Neural progenitor cell (in vitro differentiated cells): Measurements from ENCODE around the gene TMEM203. TPM values are rescaled to one million over a fixed set of nuclear protein-coding genes. Genes with fewer than 3 reads are reported as not detected.

Source experiments
- DNase-seq: peaks from one replicate; pipeline ENCODE4 v3.0.0-alpha.2; 2016; ENCODE audit warnings: low spot score
- H2AFZ ChIP-seq: fragments of 200-600 bp; sonication (generic); replicated peaks from 2 replicates; pipeline ENCODE4 v1.6.1; 2016; ENCODE audit warnings: antibody characterized with exemption
- H3F3A ChIP-seq: fragments of 200-600 bp; sonication (generic); 2 replicates; pipeline ENCODE4 v1.6.1; 2016; ENCODE audit warnings: antibody characterized with exemption, low read depth
- H3K27ac ChIP-seq: fragments of 200-600 bp; sonication (generic); 2 replicates; pipeline ENCODE4 v1.5.1; 2016; ENCODE audit warnings: mild to moderate bottlenecking
- H3K27me3 ChIP-seq: fragments of 200-600 bp; sonication (generic); 2 replicates; pipeline ENCODE4 v1.6.1; 2016; ENCODE audit warnings: mild to moderate bottlenecking, moderate library complexity
- H3K36me3 ChIP-seq: fragments of 200-600 bp; sonication (generic); 2 replicates; pipeline ENCODE4 v1.5.1; 2016
- H3K4me1 ChIP-seq: fragments of 200-600 bp; sonication (generic); 2 replicates; pipeline ENCODE4 v1.6.1; 2016; ENCODE audit warnings: mixed run types
- H3K4me2 ChIP-seq: fragments of 200-600 bp; sonication (generic); 2 replicates; pipeline ENCODE4 v1.6.1; 2016
- H3K4me3 ChIP-seq: fragments of 200-600 bp; sonication (generic); 2 replicates; pipeline ENCODE4 v1.5.1; 2016
- H3K79me2 ChIP-seq: fragments of 200-600 bp; sonication (generic); 2 replicates; pipeline ENCODE4 v1.6.1; 2016; ENCODE audit warnings: low read depth
- H3K9ac ChIP-seq: fragments of 200-600 bp; sonication (generic); 2 replicates; pipeline ENCODE4 v1.6.1; 2016
- H3K9me3 ChIP-seq: fragments of 200-600 bp; sonication (generic); 2 replicates; pipeline ENCODE4 v1.5.1; 2016; ENCODE audit warnings: low read depth
- H4K20me1 ChIP-seq: fragments of 200-600 bp; sonication (generic); 2 replicates; pipeline ENCODE4 v1.6.1; 2016; ENCODE audit warnings: low read depth
- H3K27ac Mint-ChIP-seq: 3 replicates; pipeline ENCODE4 v1.8.0; 2021; ENCODE audit warnings: mixed read lengths
- H3K27me3 Mint-ChIP-seq: 2 replicates; pipeline ENCODE4 v1.8.0; 2022; ENCODE audit warnings: low read depth, mild to moderate bottlenecking, inconsistent platforms, moderate library complexity, mixed read lengths; ENCODE audit not compliant: insufficient read depth
- H3K36me3 Mint-ChIP-seq: 3 replicates; pipeline ENCODE4 v1.8.0; 2021; ENCODE audit warnings: mixed read lengths
- H3K4me1 Mint-ChIP-seq: 3 replicates; pipeline ENCODE4 v1.8.0; 2021; ENCODE audit warnings: mixed read lengths
- H3K4me3 Mint-ChIP-seq: 3 replicates; pipeline ENCODE4 v1.8.0; 2021; ENCODE audit warnings: mild to moderate bottlenecking, moderate library complexity, mixed read lengths
- H3K9me3 Mint-ChIP-seq: 3 replicates; pipeline ENCODE4 v1.8.0; 2020; ENCODE audit warnings: mixed read lengths
- EZH2 ChIP-seq: fragments of 200-600 bp; sonication (generic); IDR thresholded peaks from 2 replicates; pipeline ENCODE4 v1.6.1; 2017; ENCODE audit warnings: antibody characterized with exemption, mild to moderate bottlenecking, moderate library complexity
- EZH2phosphoT487 ChIP-seq: fragments of 200-600 bp; sonication (generic); IDR thresholded peaks from 2 replicates; pipeline ENCODE4 v1.6.1; 2017; ENCODE audit warnings: antibody characterized with exemption
- total RNA-seq: library from RNA; depleted of rRNA; stranded (reverse); fragments of >200 nt; gene quantifications from 2 replicates; pipeline ENCODE4 v1.2.3, GENCODE V29; 2015; ENCODE audit warnings: low replicate concordance
- TF ChIP-seq, protein P1 (sequence below): fragments of 200-600 bp; sonication (generic); IDR thresholded peaks from 2 replicates; pipeline ENCODE4 v1.5.1; 2017; ENCODE audit warnings: antibody characterized with exemption, mild to moderate bottlenecking

Gene TMEM203
- total RNA-seq, 1 donor from 2014 or later: 21.6 TPM

DNA sequence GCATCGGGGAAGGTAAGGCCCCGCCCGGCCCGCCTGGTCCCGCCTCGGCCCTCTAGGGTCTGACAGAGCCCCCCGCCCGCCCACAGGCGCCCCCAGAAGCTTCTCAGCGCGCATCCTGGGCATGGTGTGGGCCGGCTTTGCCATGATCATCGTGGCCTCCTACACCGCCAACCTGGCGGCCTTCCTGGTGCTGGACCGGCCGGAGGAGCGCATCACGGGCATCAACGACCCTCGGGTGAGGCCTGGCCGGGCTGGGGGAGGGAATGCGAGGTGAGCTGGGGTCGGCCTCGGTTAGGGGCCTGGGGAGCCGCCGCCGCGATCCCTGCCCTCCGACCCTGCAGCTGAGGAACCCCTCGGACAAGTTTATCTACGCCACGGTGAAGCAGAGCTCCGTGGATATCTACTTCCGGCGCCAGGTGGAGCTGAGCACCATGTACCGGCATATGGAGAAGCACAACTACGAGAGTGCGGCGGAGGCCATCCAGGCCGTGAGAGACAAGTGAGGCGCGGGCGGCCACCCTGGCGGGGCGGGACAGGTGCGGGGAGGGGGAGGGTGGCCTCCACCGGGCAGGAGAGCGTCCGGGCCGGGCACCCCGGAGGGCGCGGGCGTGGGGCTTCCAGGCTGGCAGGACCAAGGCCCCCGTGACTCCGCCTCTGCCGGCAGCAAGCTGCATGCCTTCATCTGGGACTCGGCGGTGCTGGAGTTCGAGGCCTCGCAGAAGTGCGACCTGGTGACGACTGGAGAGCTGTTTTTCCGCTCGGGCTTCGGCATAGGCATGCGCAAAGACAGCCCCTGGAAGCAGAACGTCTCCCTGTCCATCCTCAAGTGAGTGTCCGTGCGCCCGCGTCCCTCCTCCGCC is 42.7 kb downstream of the TMEM203 start:
- Histone ChIP-seq H3K27me3 (peaks cover 100% of the 10 kb centered on the region), H3K4me3 (peak overlapping the region; percentile 32), H3K9ac (no peak overlapping the region), H3K9me3 (no peaks in the 10 kb centered on the region), H4K20me1 (peaks cover 56% of the 10 kb centered on the region), H3K4me1 (peaks cover 8% of the 10 kb centered on the region), H3K27ac (no peak overlapping the region), H3K79me2 (no peaks in the 10 kb centered on the region), H2AFZ (no peak overlapping the region), H3K36me3 (no peaks in the 10 kb centered on the region), H3K4me2 (peak overlapping the region; percentile 71), H3F3A (peaks cover 3% of the 10 kb centered on the region)
- H3K36me3 Mint-ChIP-seq: peaks cover 1% of the 10 kb centered on the region
- peaks cover 67% of the 10 kb centered on the region for H3K27me3 Mint-ChIP-seq
- peak; percentile 61 for DNase-seq
- peak; percentile 90 for TF ChIP-seq EZH2phosphoT487
- TF ChIP-seq EZH2: peak; percentile 96
- TF ChIP-seq, protein P1, sequence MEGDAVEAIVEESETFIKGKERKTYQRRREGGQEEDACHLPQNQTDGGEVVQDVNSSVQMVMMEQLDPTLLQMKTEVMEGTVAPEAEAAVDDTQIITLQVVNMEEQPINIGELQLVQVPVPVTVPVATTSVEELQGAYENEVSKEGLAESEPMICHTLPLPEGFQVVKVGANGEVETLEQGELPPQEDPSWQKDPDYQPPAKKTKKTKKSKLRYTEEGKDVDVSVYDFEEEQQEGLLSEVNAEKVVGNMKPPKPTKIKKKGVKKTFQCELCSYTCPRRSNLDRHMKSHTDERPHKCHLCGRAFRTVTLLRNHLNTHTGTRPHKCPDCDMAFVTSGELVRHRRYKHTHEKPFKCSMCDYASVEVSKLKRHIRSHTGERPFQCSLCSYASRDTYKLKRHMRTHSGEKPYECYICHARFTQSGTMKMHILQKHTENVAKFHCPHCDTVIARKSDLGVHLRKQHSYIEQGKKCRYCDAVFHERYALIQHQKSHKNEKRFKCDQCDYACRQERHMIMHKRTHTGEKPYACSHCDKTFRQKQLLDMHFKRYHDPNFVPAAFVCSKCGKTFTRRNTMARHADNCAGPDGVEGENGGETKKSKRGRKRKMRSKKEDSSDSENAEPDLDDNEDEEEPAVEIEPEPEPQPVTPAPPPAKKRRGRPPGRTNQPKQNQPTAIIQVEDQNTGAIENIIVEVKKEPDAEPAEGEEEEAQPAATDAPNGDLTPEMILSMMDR: peak; percentile 22
- H3K4me1 Mint-ChIP-seq: peaks cover 6% of the 10 kb centered on the region
- peak overlapping the region; percentile 77 for H3K4me3 Mint-ChIP-seq
- H3K9me3 Mint-ChIP-seq: no peaks in the 10 kb centered on the region
- H3K27ac Mint-ChIP-seq: no peak overlapping the region

DNA sequence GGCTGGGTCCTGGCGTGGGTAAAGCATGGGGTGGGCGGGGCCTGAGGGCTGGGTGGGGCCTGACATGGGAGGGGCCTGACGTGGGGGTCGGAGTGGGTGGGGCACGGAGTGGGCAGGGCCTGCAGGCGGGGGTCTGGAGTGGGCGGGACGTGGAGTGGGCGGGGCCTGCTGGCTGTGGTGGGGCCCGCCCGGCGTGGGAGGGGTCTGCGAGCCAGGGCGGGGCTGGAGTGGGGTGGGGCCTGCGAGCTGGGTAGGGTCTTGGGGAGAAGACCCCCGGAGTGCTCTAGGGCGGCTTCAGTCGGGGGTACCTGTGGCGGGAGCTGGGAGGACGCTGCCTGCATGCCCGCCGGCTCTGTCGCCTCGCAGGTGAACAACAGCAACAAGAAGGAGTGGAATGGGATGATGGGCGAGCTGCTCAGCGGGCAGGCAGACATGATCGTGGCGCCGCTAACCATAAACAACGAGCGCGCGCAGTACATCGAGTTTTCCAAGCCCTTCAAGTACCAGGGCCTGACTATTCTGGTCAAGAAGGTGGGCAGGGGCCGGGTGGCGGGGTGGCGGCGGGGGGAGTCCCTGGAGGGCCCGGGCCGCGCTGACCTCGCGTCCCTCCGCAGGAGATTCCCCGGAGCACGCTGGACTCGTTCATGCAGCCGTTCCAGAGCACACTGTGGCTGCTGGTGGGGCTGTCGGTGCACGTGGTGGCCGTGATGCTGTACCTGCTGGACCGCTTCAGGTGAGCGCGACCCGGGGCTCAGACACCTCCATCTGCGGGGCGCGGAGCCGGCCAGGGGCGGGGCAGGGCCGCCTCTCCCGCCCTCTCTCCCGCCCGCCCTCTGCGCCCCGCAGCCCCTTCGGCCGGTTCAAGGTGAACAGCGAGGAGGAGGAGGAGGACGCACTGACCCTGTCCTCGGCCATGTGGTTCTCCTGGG is 43.6 kb downstream of the TMEM203 start:
- Histone ChIP-seq H3K79me2 (no peaks in the 10 kb centered on the region), H2AFZ (no peak overlapping the region), H3K9ac (no peak overlapping the region), H3K4me1 (peaks cover 8% of the 10 kb centered on the region), H3K27ac (no peak overlapping the region), H3K9me3 (no peaks in the 10 kb centered on the region), H3K27me3 (peaks cover 100% of the 10 kb centered on the region), H3F3A (peaks cover 3% of the 10 kb centered on the region), H3K4me3 (no peak overlapping the region), H3K4me2 (peak overlapping the region; percentile 18), H3K36me3 (no peaks in the 10 kb centered on the region), H4K20me1 (peaks cover 52% of the 10 kb centered on the region)
- peaks cover 6% of the 10 kb centered on the region for H3K4me1 Mint-ChIP-seq
- TF ChIP-seq EZH2 (no peak), EZH2phosphoT487 (no peak)
- TF ChIP-seq, protein P1: no peak
- H3K4me3 Mint-ChIP-seq: no peak overlapping the region
- no peak overlapping the region for H3K27ac Mint-ChIP-seq
- DNase-seq: no peak
- H3K36me3 Mint-ChIP-seq: peaks cover 1% of the 10 kb centered on the region
- H3K9me3 Mint-ChIP-seq: no peaks in the 10 kb centered on the region
- H3K27me3 Mint-ChIP-seq: peaks cover 70% of the 10 kb centered on the region

DNA sequence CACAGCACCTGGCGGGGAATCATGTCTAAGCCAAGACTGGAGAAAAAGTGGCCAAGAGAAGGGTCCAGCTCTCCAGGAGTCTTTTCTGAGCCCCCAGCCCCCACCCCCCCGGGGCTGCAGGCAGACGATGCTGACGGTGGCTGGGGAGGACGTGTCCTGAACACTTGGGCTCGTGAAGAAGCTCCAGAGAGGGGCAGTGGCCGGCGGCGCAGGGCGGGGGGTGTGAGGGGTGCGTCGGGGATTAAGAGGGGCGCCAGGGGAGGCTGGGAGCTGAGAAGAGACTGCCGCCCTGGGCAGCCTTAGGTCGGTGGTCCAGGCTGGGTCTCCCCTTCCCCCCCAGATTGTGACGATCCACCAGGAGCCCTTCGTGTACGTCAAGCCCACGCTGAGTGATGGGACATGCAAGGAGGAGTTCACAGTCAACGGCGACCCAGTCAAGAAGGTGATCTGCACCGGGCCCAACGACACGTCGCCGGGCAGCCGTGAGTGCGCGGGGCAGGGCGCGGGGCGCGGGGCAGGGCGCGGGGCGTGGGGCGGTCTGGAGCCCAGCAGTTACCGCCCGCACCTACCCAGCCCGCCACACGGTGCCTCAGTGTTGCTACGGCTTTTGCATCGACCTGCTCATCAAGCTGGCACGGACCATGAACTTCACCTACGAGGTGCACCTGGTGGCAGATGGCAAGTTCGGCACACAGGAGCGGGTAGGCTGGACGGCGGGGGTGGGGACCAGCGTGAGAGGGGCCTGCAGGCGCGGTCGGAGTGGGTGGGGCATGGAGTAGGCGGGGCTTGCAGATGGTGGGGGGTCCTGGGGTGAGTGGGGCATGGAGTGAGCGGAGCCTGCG is 44.5 kb downstream of the TMEM203 start:
- H4K20me1 ChIP-seq: peaks cover 44% of the 10 kb centered on the region
- TF ChIP-seq EZH2 (peak; percentile 27), EZH2phosphoT487 (no peak)
- TF ChIP-seq, protein P1: no peak
- H3K27ac Mint-ChIP-seq: no peak overlapping the region
- H3K9me3 ChIP-seq: no peaks in the 10 kb centered on the region
- H3K4me1 ChIP-seq: peaks cover 8% of the 10 kb centered on the region
- H3F3A ChIP-seq: peaks cover 3% of the 10 kb centered on the region
- no peak overlapping the region for H2AFZ ChIP-seq
- H3K4me3 Mint-ChIP-seq: no peak overlapping the region
- H3K4me1 Mint-ChIP-seq: peaks cover 6% of the 10 kb centered on the region
- H3K4me3 ChIP-seq: no peak overlapping the region
- H3K27ac ChIP-seq: no peak overlapping the region
- peaks cover 100% of the 10 kb centered on the region for H3K27me3 ChIP-seq
- H3K36me3 Mint-ChIP-seq: peaks cover 1% of the 10 kb centered on the region
- no peak overlapping the region for H3K9ac ChIP-seq
- no peak overlapping the region for H3K4me2 ChIP-seq
- H3K9me3 Mint-ChIP-seq: no peaks in the 10 kb centered on the region
- peaks cover 70% of the 10 kb centered on the region for H3K27me3 Mint-ChIP-seq
- no peaks in the 10 kb centered on the region for H3K79me2 ChIP-seq
- DNase-seq: no peak
- H3K36me3 ChIP-seq: no peaks in the 10 kb centered on the region
